GM21447 (cell line): ENCODE measurements around the gene ITGAV.

Experiments
- ATAC-seq: cut with Tn5 transposase; IDR thresholded peaks from one replicate; pipeline ENCODE4 v1.9.1; 2021; ENCODE audit not compliant: unreplicated experiment

ITGAV gene

DNA sequence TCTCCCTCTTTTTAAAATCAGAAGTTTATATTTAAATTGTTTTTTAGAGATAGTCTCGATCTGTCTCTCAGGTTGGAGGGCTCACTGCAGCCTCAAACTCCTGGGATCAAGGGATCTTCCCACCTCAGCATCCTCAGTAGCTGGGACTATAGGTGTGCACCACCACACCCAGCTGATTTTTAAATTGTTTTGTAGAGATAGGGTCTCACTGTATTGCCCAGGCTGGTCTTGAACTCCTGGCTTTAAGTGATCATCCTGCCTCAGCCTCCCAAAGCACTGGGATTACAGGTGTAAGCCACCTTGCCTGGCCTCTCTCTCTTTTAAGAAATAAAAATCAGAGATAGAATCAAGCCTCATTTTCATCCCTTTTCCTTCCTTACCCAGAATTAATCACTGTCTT lies 126.1 kb downstream of the ITGAV start:
- ATAC-seq = no peak

DNA sequence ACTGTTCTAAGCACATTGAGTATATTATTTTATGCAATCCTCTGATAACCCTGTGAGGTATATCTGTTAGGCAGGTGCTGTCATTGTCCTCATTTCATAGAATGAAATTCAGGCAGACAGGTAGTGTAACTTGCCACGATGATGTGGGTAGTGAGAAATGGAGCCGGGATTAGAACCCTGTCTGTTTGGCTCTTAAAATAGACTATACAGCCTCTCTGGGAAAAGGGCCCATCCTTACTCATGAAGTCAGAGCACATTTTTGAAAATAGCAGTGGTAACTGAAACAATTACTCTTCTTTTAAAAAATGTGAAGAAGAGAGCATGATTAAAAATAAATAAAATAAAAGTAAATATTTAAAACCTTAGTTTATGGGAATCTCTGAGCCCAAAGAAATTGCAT lies 127.0 kb downstream of the ITGAV start:
- ATAC-seq = no peak

DNA sequence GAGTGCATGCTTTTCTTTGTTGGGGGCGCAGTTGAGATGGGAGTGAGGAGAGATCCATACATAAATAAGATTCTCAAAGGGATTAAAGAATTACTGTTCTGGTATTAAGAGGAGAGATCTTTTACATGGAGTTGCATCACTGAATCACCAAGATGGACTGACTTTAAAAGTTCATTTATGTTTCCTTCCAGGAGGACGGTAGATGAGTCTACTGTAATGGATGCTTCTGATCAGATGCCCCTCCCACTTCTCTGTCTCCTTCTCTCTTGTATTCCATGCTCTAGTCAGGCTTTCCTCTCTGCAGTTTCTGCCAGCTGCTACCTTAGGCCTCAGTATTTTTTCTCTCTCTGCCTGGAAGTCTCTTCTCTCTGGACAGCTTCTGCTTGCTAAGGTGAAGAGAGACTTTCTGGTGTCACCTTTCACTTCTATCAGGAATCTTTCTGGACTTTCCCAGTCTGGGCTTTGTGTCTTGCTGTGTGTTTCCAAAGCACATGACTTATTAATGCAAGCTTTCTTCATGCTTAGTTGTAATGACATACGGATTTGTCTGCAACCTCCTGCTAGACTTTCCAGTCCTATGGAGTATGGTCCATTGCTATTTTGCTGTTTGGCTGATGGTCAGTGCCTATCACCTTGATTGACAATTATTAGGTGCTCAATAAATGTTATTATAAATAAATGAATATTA lies 127.6 kb downstream of the ITGAV start:
- ATAC-seq = no peak

DNA sequence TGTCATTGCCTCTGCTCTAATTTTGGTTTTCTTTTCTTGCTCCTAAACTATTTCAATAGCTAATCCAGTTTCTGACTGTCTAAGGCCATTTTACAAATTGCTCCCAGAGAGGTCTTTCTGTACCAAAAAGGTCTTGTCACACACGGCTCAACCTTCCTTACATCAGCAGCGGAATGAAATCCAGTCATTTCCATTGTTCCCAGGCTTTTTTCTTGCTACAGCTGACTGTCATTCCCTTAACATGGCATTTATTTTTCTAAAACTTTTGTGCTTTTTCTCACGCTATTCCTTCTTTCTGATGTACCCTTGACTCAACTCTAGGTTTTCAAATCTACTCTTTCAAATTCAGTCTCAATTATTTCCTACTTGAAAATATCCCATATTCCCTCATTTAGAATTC lies 128.3 kb downstream of the ITGAV start:
- ATAC-seq = no peak

DNA sequence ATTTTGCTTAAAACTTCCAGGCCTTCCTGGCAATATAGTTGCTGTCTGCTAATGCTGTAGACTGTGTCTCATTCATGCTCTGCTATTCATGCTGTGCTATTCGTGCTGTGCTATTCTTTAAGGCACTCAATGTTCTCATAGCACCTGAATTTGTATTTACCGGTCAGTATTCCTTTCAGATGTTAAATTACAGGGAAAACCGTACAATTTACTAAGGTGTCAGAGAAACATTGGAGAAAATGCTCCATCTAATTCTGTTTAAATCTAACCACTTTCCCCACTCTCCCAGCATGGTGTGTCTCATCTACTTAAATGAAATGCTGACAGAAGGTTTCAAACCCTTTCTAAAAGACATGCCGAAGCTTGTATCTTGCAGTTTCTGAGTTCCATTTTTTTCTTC lies 129.0 kb downstream of the ITGAV start:
- no peak for ATAC-seq

DNA sequence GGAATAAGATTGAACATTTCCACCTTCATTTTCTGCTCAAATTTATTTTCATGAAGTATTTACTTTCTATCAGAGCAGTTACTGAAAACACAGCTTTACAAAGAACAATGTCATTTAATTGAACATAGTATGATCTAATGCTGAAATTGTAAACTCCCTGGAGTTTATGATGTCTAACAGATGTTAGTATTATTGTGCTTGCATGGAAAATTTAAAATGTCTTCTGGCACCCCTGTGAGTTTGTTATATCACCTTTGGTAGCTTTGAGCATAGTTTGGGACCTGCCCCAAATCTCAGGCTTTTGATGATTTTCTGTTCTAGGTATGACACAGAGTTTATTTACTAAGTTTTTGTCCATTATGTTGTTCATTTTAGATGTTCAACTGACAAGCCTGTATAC lies 132.1 kb downstream of the ITGAV start:
- no peak for ATAC-seq

DNA sequence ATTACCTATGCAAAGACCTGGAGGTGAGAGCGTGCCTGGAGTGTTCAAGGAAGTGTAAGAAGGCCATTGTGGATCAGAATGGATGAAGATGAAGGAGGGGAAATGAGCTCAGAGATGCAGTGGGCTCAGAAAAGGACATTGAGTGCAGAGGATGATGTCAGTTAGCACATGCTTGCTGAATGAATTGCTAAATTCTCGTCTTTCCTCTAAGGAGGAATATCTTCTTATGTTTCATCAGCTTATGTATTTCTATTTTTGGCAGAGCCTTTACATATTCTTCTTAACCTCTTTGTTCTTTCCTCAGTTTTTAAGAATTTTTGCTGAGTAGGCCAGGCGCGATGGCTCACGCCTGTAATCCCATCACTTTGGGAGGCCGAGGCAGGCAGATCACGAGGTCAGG lies 134.9 kb downstream of the ITGAV start:
- no peak for ATAC-seq

DNA sequence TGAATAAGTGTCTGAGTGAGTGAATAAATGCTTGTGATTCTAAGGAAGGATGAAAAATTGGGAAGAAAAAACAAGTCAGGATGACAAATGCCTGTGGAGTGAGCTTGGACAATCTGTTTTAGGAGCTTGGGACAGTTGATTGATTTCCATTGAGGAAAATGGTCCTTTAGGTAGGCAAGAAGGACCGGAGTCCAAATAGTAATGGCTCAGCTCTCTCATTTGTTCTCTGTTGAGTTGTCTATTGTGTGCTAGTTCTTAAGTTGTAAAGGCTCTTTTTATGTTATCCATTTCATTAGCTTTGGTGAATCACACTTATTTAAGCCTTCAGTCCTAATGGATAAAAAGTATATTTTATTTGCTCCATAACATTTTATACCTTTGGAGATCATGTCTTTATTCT lies 135.9 kb downstream of the ITGAV start:
- no peak for ATAC-seq

DNA sequence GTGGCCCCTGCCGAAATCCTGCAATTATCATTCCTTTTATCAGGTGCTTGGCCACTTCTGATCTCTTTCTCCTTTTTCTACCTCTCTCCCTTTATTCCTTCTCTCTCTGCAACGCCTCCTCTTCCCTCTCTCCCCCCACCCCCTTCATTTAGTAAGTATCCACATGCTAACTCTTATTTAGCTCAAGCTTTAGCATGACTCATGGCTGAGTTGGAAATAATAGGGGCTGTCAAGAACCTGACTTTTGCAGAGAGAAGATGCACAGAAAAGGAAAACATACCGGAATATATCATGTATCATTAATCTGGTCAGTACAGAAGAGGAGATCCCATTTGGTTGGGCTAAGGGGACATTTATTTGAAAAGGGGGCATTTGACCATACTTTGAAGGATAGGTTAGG lies 137.1 kb downstream of the ITGAV start:
- ATAC-seq = no peak

DNA sequence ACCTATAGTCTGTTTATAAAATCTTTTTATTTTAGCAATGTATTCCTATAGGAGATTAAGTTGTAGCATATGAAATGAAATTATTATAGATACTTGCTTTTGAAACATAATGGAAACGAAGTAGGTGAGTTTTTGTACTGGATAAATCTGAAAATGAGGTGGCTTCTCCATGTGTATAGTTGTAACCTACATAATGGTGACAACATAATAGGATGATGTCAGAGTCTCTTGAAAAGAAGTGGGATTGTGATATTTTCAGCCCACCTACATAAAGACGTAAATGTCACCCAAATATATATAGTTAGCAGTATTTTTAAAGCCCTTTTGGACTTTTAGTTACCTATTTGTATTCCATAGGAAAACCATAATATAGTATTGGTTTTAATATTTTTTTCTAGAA lies 138.8 kb downstream of the ITGAV start:
- ATAC-seq = no peak
